OCI-LY1 (cell line): Measurements from ENCODE around the gene PRUNE1.

Experiments used
- CTCF ChIP-seq: fragments of 200-600 bp; sonication (generic), shearing (Covaris generic); IDR thresholded peaks from 2 replicates; pipeline ENCODE4 v1.5.1; 2017; ENCODE audit warnings: mild to moderate bottlenecking, antibody characterized with exemption, low read length, moderate library complexity, mixed read lengths
- EZH2 ChIP-seq: fragments of 200-600 bp; sonication (generic), shearing (Covaris generic); IDR thresholded peaks from 2 replicates; pipeline ENCODE4 v1.8.0; 2017; ENCODE audit warnings: borderline replicate concordance, mixed run types, mild to moderate bottlenecking, antibody characterized with exemption, low read length, moderate library complexity, mixed read lengths

DNA sequence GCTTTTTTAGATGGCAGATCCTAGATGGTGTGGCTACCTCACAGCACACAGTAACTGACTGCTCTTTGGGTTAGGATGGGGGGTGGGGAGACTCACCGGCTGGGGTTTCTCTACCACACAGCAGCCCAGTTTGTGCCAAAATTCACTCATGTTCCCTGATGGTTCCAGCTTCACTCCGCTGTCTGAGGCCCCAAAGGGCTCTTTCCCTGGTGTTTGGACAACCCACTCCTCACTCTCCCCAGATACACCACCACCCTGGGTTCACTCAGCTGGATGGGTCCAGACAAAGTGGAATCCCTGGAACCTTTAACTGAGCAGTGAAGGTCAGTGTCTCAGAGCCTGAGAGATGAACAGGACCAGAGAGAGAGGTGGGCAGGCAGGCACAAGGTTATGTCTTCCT lies 47.3 kb downstream of the PRUNE1 start:
- TF ChIP-seq CTCF (no peak), EZH2 (no peak)
